Fibroblast of skin of right quadriceps (primary cell): ENCODE results near the gene PDX1.

Experiments used
- DNase-seq: peaks from one replicate; pipeline ENCODE4 v3.0.0-alpha.2; 2013

Gene PDX1

GRCh38 chr13:27971236-27971645 lies 51.4 kb downstream of the PDX1 start:
- DNase-seq, result no peak

GRCh38 chr13:27971776-27972477 lies 52.1 kb downstream of the PDX1 start:
- DNase-seq, result no peak

GRCh38 chr13:27972478-27972820 lies 52.6 kb downstream of the PDX1 start:
- no peak for DNase-seq

- DNase-seq, result no peak
Observed at GRCh38 chr13:27973291-27973690, 53.5 kb downstream of the PDX1 start.

- no peak for DNase-seq
Observed at GRCh38 chr13:27973961-27974662, 54.3 kb downstream of the PDX1 start.
